Pancreas (tissue), 10 donors: ENCODE results near the gene TEX22. TPM values are rescaled to one million over a fixed set of nuclear protein-coding genes. Genes with fewer than 3 reads are reported as not detected.
A peak's percentile ranks its signal among the peaks of the same experiment; 100 is the strongest.

Source experiments
- ATAC-seq, 4 donors: fragments of 200-7000 bp; cut with Tn5 transposase; one replicate each; pipeline versions ENCODE4 v1.8.0 to v1.9.1; 2020; ENCODE audit warnings: mild to moderate bottlenecking in 4 of 4, moderate library complexity in 4 of 4
- DNase-seq, 6 donors: peaks; one replicate each; pipeline ENCODE4 v3.0.0-alpha.2; 2020
- FAIRE-seq: peaks from 2 replicates; lab custom pipeline; 2012; peaks lifted over from hg19 to GRCh38; lab: Jason Lieb, UNC
- H3K27ac ChIP-seq, 4 donors: fragments of 200-600 bp; sonication (generic); 1 replicate in 3 of 4; 2 replicates in 1 of 4; pipeline versions ENCODE4 v1.5.0 to v1.8.0; 2020
- H3K27me3 ChIP-seq, 4 donors: fragments of 200-600 bp; one replicate each; pipeline ENCODE4 v1.8.0; 2021
- H3K36me3 ChIP-seq, 3 donors: fragments of 200-600 bp; sonication (generic) in 1 of 3; one replicate each; pipeline versions ENCODE4 v1.5.0 to v1.8.0; 2020 to 2021
- H3K4me1 ChIP-seq, 3 donors: fragments of 200-600 bp; one replicate each; pipeline ENCODE4 v1.8.0; 2021
- H3K4me3 ChIP-seq, 4 donors: fragments of 200-600 bp; sonication (generic) in 2 of 4; one replicate each; pipeline versions ENCODE4 v1.5.0 to v1.8.0; 2020 to 2021
- H3K9me3 ChIP-seq, 4 donors: fragments of 200-600 bp; one replicate each; pipeline ENCODE4 v1.8.0; 2021
- CTCF ChIP-seq, 4 donors: fragments of 200-600 bp; sonication (generic) in 3 of 4; IDR thresholded peaks; one replicate each; pipeline versions ENCODE4 v1.5.0 to v1.8.0; 2021; ENCODE audit warnings: antibody characterized with exemption in 4 of 4
- WGBS, 2 donors: extraction: QIAGEN DNeasy Blood & Tissue Kit; methylation state at CpG; one replicate each; pipeline ENCODE4 v1.1.7; 2013; 5-methylcytosine and 5-hydroxymethylcytosine counted together
- intact Hi-C, 3 donors: fragments of 100-400 bp; cut with DNase I; formaldehyde crosslinking; loops; one replicate each; pipeline versions ENCODE4 v1.11.1 to v1.14.2; 2022
- polyA plus RNA-seq, 2 donors: library from polyadenylated mRNA; stranded (reverse); fragments of 200-250 nt; gene quantifications; one replicate each; pipeline ENCODE4 v1.2.3, GENCODE V29; 2013
- total RNA-seq, 6 donors: library from RNA; stranded (reverse); fragmentation: NEBNext Ultra II Directional in 4 of 6; extraction: Animal tissue kit (Norgen Biotek cat#: 25700) in 4 of 6; gene quantifications; one replicate each; pipeline versions ENCODE4 v1.2.1 to v1.2.4, GENCODE V29; 2021 to 2023
- donor health status: healthy with polysubstance abuse.
- donor health status: DM: no; HTN: no; CAD: no; lungs with moderate emphysema.
- donor health status: DM: no; HTN: no; CAD: no.
- donor health status: control.
- donor health status: control.
- donor health status: Bipolar disorder and iron deficiency.
- donor health status: DM: yes; HTN: yes; CAD: no.
- donor health status: DM: no; HTN: no; CAD: no.
- donor health status: DM: no; HTN: no; CAD: no.
- donor health status: DM: yes; HTN: yes; CAD: no.

The TEX22 gene
- total and polyA plus RNA-seq, 8 donors = 0.14 to 2.4 (median 1.1) TPM

DNA sequence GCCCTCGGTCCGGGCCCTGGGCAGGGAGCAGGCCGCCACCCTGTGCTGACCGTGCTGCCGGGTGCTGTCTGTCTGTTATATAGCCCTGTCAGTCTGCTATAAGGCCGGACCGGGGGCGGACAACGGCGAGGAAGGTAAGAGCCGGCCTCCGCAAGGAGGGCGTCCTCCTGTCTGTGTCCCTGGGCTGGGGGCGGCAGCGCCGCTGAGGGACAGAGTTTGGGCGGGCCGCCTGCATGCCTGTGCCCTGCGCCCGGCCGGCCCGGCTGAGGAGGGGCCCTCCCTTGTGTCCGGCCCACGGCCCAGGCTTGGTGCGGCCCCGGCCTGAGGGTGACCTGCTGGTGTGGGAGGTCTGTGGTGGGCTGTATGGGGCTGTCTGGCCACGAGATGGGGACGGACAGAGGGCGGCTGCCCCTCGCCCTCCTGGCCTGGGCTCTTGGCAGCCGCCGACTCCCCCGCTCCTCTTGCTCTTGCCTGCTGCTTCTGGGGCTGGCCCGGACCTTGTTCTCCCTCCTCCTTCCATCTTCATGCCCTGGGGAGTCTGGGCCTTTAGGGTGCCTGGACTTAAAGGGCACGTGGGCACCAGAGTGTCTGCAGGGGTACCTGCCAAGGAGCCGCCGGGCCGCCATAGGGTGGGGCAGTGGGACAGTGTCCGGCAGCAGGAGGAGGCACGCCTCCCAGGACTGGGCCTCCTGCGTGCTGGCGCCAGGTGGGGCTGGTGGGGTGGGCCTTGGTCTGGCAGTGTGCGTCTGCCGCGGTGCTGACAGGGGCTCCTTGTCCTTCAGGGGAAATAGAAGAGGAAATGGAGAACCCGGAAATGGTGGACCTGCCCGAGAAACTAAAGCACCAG is 51.2 kb downstream of the TEX22 start:
- ATAC-seq (peak in 1 of 4 donors; percentile 4), DNase-seq (peak in 2 of 6 donors; percentile 42 to 83), FAIRE-seq (no peak)
- Histone ChIP-seq H3K27me3 (no peaks in the 10 kb centered on the region), H3K36me3 (peaks cover 0 to 17% (median 5%) of the 10 kb centered on the region in 3 donors), H3K4me3 (no peak overlapping the region), H3K9me3 (no peaks in the 10 kb centered on the region), H3K27ac (no peak overlapping the region), H3K4me1 (no peaks in the 10 kb centered on the region)
- intact Hi-C loops = no loop called here
- 92 to 95% methylated on average over 35 to 47 of the region's 47 CpGs for WGBS, 2 donors
- no peak for TF ChIP-seq CTCF (IDR thresholded peaks at IDR 0.05)

DNA sequence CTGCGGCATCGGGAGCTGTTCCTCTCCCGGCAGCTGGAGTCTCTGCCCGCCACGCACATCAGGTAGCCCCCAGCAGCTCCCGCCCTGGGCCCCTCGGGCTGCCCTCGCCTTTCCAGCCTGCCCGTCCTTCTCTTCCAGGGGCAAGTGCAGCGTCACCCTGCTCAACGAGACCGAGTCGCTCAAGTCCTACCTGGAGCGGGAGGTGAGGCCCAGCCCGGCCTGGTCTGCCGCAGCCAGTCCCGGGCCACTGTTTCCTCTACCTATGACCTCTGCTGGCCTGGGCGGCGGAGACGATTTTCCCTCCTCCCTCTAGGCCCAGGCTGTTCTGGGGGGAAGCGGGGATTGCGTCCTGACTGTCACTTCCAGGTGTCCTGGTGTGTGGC is 51.8 kb downstream of the TEX22 start:
- WGBS, 2 donors = 86 to 87% methylated on average over 22 of the region's 22 CpGs
- DNase-seq (peak in 2 of 6 donors; percentile 29 to 70), ATAC-seq (no peak), FAIRE-seq (no peak)
- Histone ChIP-seq H3K4me1 (no peaks in the 10 kb centered on the region), H3K4me3 (no peak overlapping the region), H3K36me3 (peaks cover 0 to 23% (median 5%) of the 10 kb centered on the region in 3 donors), H3K9me3 (no peaks in the 10 kb centered on the region), H3K27ac (no peak overlapping the region), H3K27me3 (no peaks in the 10 kb centered on the region)
- TF ChIP-seq CTCF (IDR thresholded peaks at IDR 0.05) = no peak
- intact Hi-C loops = no loop called here

GRCh38 chr14:105450864-105451720 is 52.8 kb downstream of the TEX22 start:
- no peak for FAIRE-seq
- peaks cover 0 to 30% (median 5%) of the 10 kb centered on the region in 3 donors for H3K36me3 ChIP-seq
- no peak for ATAC-seq
- intact Hi-C loops = no loop called here
- 89 to 92% methylated on average over 29 of the region's 29 CpGs for WGBS, 2 donors
- TF ChIP-seq CTCF (IDR thresholded peaks at IDR 0.05) = no peak
- H3K27me3 ChIP-seq = no peaks in the 10 kb centered on the region
- H3K27ac ChIP-seq = no peak overlapping the region
- H3K4me3 ChIP-seq = no peak overlapping the region
- H3K9me3 ChIP-seq = no peaks in the 10 kb centered on the region
- H3K4me1 ChIP-seq = no peaks in the 10 kb centered on the region
- DNase-seq = peak in 2 of 6 donors; percentile 34 to 58

- Histone ChIP-seq H3K27me3 (no peaks in the 10 kb centered on the region), H3K27ac (no peak overlapping the region), H3K36me3 (peaks cover 0 to 38% (median 12%) of the 10 kb centered on the region in 3 donors), H3K4me3 (no peak overlapping the region), H3K9me3 (no peaks in the 10 kb centered on the region), H3K4me1 (no peaks in the 10 kb centered on the region)
- DNase-seq = peak in 1 of 6 donors; percentile 60
- 85 to 90% methylated on average over 8 to 14 of the region's 14 CpGs for WGBS, 2 donors
- no peak for FAIRE-seq
- intact Hi-C loops = no loop called here
- ATAC-seq = no peak
- TF ChIP-seq CTCF (IDR thresholded peaks at IDR 0.05) = no peak
These were observed 54.6 kb downstream of the TEX22 start for GRCh38 chr14:105452963-105453362.
